GM18517 (cell line): ENCODE measurements around the gene OLIG2.

Experiments used
- ATAC-seq: cut with Tn5 transposase; IDR thresholded peaks from one replicate; pipeline ENCODE4 v1.9.1; 2021; ENCODE audit warnings: mild to moderate bottlenecking, moderate library complexity; ENCODE audit not compliant: unreplicated experiment

The OLIG2 gene

GRCh38 chr21:33019885-33020557, 5.7 kb upstream of the OLIG2 start:
- ATAC-seq, result no peak

DNA sequence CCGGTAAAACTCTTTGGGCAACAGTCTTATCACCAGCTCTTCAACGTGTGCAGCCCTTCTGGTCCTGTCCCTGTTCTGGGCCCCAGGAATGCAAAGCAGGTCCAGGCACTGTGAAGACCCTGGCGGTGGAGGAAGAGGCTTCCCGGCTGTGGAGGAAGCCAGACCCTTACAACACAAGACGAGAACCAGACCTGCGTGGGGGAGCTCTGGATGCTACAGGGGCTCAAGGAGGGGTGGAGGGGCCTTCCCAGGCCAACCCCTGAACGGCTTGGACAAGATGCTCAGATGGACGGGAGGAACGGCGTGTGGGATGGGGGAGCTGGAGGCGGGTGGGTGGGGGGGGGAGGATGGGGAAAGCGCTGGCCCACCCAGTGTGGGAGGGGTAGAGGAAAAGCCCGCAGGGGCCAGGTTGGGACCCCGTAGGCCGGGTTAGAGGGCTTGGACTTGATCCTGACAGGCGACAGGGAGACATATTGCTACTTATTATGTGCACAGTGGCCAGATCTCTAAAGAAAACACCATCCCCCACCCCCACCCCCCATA, 5.1 kb upstream of the OLIG2 start:
- no peak for ATAC-seq

- no peak for ATAC-seq
Observed at GRCh38 chr21:33021150-33021549, 4.6 kb upstream of the OLIG2 start.

- no peak for ATAC-seq
Observed at GRCh38 chr21:33021667-33022066, 4.1 kb upstream of the OLIG2 start.

GRCh38 chr21:33022489-33022827, 3.3 kb upstream of the OLIG2 start:
- no peak for ATAC-seq

GRCh38 chr21:33022828-33023573, 2.7 kb upstream of the OLIG2 start:
- no peak for ATAC-seq

GRCh38 chr21:33023574-33024200, 2.0 kb upstream of the OLIG2 start:
- ATAC-seq, result no peak

GRCh38 chr21:33024201-33025103, 1.3 kb upstream of the OLIG2 start:
- no peak for ATAC-seq

DNA sequence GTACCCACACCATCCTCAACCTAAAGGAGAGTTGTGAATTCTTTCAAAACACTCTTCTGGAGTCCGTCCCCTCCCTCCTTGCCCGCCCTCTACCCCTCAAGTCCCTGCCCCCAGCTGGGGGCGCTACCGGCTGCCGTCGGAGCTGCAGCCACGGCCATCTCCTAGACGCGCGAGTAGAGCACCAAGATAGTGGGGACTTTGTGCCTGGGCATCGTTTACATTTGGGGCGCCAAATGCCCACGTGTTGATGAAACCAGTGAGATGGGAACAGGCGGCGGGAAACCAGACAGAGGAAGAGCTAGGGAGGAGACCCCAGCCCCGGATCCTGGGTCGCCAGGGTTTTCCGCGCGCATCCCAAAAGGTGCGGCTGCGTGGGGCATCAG, 638 bp upstream of the OLIG2 start:
- no peak for ATAC-seq

DNA sequence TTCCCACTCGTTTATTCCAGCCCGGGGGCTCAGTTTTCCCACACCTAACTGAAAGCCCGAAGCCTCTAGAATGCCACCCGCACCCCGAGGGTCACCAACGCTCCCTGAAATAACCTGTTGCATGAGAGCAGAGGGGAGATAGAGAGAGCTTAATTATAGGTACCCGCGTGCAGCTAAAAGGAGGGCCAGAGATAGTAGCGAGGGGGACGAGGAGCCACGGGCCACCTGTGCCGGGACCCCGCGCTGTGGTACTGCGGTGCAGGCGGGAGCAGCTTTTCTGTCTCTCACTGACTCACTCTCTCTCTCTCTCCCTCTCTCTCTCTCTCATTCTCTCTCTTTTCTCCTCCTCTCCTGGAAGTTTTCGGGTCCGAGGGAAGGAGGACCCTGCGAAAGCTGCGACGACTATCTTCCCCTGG, 716 bp downstream of the OLIG2 start:
- no peak for ATAC-seq

- no peak for ATAC-seq
Observed at GRCh38 chr21:33026878-33027400, 1.2 kb downstream of the OLIG2 start.

GRCh38 chr21:33027401-33028286, 1.9 kb downstream of the OLIG2 start:
- no peak for ATAC-seq

DNA sequence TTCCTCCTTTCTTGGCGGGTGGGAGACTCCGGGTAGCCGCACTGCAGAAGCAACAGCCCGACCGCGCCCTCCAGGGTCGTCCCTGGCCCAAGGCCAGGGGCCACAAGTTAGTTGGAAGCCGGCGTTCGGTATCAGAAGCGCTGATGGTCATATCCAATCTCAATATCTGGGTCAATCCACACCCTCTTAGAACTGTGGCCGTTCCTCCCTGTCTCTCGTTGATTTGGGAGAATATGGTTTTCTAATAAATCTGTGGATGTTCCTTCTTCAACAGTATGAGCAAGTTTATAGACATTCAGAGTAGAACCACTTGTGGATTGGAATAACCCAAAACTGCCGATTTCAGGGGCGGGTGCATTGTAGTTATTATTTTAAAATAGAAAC, 2.5 kb downstream of the OLIG2 start:
- ATAC-seq, result no peak

- ATAC-seq, result no peak
Observed at GRCh38 chr21:33028773-33029384, 3.1 kb downstream of the OLIG2 start.

GRCh38 chr21:33029385-33029921, 3.7 kb downstream of the OLIG2 start:
- no peak for ATAC-seq

GRCh38 chr21:33029975-33030461, 4.3 kb downstream of the OLIG2 start:
- ATAC-seq, result no peak

DNA sequence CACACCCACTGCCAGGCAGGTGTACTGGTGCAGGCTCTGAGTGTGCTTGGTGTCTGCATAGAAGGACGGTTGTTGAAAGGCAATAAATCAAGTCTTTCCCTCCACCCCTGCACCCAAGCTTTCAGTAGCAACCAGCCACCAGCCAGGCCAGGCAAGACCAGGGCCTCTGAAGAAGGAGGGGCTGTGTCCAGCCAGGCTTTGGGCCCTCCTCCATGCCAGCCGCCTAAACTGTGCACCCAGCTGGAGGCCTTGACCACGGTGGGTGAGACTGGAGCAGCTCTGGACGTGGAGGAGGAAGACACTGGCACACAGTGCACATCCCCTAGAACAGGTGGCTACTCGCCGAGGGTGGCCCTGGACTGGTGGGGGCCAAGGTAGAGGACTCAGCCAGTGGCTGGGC, 4.9 kb downstream of the OLIG2 start:
- ATAC-seq, result no peak

DNA sequence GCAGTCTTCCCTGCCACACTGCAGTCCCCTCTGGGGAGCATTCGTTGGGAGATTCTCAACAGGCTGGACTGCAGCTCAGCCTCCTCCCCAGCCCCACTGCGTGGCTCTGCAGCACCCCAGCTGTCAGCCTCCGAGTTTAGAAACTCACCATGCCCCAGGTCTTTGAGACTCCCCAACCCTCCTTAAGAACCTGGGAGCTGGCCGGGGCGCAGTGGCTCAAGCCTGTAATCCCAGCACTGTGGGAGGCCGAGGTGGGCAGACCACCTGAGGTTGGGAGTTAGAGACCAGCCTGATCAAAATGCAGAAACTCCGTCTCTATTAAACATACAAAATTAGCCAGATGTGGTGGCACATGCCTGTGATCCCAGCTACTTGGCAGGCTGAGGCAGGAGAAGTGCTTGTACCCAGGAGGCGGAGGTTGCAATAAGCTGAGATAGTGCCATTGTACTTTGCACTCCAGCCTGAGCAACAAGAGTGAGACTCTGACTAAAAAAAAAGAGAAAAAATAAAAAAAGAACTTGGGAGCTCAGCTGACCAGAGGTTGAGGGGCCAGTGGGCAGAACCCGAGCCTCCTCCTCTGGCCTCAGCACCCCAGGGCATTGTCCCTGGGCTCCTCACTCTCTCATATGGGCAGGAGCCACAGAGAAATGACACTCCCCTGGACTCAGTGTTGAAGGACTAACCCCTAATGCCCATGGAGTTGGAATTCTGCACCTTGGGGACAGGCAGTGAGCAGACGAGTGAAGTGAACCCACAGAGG, 5.6 kb downstream of the OLIG2 start:
- ATAC-seq, result no peak
